Ureter (tissue), 1 donor: ENCODE measurements around the gene PRICKLE2. TPM values are rescaled to one million over a fixed set of nuclear protein-coding genes. Genes with fewer than 3 reads are reported as not detected.

ENCODE experiments used
- DNase-seq: peaks from one replicate; pipeline ENCODE4 v3.0.0-alpha.2; 2020; ENCODE audit warnings: low spot score
- total RNA-seq: library from RNA; stranded (reverse); gene quantifications from one replicate; pipeline ENCODE4 v1.2.4, GENCODE V29; 2023
- donor health status: DM: yes; HTN: yes; CAD: no.

PRICKLE2 gene, protein sequence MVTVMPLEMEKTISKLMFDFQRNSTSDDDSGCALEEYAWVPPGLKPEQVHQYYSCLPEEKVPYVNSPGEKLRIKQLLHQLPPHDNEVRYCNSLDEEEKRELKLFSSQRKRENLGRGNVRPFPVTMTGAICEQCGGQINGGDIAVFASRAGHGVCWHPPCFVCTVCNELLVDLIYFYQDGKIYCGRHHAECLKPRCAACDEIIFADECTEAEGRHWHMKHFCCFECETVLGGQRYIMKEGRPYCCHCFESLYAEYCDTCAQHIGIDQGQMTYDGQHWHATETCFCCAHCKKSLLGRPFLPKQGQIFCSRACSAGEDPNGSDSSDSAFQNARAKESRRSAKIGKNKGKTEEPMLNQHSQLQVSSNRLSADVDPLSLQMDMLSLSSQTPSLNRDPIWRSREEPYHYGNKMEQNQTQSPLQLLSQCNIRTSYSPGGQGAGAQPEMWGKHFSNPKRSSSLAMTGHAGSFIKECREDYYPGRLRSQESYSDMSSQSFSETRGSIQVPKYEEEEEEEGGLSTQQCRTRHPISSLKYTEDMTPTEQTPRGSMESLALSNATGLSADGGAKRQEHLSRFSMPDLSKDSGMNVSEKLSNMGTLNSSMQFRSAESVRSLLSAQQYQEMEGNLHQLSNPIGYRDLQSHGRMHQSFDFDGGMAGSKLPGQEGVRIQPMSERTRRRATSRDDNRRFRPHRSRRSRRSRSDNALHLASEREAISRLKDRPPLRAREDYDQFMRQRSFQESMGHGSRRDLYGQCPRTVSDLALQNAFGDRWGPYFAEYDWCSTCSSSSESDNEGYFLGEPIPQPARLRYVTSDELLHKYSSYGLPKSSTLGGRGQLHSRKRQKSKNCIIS
- 43.7 TPM for total RNA-seq

DNA sequence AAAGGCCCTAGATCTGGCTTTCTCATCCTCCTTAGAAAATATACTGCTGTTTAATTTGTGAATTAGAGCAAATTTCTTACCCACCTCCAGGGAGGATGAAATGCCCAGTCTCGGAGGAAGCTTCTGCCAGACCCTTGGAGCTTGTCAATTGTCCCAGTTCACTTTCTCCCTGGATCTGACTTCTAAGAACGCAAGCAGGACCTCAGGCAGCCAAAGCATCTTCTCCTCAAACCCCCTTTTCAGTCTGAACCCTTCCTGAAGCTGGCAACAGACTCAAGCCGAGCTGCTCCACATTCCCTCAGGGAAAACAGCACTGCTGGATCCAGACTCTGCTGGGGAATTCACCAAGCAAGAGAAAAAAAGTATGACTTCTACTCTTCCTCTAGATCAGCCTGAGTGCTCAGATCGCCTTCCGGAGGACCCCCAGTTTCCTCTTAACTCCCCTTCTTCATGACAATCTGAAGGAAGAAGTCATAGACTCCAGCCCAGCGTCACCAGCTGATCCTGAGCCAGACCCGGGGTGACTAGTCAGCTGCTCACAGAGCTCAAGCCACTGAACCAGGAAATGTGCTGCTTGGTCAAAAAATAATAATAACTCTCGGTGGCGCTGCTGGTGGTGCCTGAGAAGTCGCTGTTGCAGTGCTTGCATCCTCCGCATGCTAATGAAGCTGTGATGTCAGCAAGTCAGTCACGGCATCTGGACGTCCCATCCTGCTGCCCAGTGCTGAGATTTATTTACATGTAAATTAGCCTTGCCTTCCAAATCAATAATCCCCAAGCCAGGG, at the start of gene PRICKLE2:
Gene PRICKLE2 (minus strand): TSS at position 641 of the 785 bp plus-strand sequence. CDS start 26,539 bp downstream, outside the sequence.
- DNase-seq, result peak; percentile 77

DNA sequence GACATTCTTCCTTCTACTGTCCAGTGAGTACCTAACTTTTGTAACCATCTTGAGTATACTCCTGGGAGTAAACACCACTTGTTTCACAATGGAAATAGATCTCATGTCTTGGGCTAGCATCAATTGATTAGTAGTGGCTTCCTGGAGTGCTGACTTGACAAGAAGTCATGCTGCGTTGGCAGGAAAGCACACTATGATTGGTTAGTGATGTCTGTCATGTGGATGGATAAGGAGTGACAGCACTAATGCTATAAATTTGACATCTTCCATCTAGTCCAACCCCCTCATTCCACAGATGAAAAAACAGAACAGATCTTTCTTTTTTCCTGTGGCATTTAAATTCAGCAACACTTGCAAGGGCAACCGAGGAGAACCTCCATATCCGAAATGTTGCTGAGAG, 47.6 kb upstream of the PRICKLE2 start:
- DNase-seq, result no peak

DNA sequence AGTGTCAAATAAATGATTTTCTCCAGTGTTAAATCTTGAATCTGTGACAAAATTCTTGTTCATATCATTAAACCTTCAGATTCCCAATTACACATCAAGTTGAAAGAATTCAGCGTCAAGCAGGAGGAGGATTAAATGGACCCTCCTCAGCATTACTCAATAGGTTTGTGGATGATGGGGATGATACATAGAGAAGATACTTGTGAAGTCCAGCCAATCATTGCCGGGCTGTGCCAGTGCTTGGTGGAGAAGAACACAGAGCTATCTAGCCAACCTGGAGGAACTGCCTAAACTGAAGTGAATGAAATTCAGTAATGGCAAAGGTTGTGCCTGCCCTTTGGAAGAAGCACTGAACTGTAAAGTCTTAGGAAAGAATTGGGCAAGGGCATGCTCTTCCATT, 47.0 kb upstream of the PRICKLE2 start:
- no peak for DNase-seq

DNA sequence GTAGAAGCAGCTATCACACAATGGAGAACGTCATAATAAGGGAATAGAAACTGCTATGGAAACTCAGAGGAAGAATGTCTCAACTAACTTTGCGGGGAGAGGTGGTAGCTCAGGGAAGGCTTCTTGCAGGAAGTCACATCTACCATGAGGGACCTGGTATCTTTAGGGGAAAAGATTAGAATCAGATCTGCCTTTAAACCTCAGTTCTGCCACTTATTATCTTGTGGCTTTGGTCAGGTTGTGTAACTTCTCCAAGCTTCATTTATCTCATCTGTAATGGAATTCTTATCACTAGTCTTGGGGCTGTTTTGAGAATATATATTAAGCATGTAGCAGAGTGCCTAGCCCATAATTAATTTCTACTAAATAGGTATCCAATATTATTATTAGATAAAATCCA, 46.4 kb upstream of the PRICKLE2 start:
- DNase-seq, result no peak

DNA sequence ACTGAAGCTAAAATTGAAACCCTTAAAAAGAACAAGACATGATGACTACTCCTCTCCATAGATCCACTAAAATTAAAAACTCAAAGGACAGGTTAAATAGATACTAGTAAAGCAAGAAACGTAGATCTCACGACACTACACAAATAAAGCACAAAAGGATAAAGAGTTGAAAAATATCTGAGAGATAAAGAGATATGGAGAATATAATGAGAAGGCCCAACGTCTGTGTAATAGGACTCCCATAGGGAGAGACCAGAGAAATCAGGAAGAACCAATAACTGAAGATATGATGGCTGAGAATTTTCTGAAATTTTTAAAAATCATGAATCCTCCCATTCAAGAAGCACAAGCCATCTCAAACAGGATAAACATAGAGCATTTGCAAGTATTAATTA, 45.6 kb upstream of the PRICKLE2 start:
- no peak for DNase-seq

DNA sequence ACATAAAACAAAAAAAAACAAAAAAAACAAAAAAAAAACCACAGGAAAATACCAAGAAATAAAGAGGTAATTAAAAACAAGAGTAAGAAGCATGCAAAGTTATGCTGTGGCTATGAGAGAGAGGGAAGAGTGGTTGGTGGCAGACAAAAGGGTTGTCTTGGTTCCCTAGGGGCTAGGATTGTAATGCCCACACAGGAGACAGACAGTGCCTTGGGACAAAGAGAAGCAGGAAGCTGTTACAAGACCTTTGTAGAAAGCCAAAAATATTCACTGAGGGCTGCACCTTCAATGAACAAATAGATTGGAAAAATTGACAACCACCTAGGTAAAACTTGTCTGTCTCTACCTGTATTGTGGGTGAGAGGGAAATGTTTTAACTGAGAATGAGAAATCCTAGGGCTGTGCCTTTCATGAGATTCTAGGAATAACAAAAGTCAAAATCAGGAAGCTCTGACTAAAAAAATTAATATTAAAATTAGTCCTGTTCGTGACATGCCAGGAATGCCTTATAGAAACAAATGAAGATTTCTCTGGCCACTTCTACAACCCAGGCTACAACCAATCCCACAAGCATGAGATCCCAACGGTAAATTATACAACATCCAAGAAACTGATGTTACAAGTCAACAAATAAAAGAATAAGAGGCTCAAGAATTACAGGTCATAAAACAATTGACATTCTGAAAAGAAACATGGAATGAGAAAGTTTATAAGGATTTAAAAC, 45.0 kb upstream of the PRICKLE2 start:
- DNase-seq, result no peak

DNA sequence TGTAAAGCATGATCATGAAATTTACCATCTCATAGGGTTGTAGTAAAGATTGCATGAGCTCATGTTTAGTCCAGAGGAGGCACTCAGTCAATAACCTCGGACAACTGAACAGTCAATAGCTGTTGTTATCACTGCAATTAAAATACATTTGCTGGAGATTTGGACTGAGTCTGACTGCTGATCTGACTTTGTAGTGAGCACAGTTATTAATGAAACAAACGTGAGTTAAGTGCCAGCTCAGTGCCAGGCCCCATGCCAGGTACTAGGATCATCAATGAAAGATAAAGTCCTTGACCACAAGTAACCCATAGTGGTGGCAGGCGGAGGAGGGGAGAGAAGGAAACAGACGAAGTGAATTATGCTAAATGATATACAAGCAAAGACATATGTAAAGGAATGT, 43.7 kb upstream of the PRICKLE2 start:
- no peak for DNase-seq

DNA sequence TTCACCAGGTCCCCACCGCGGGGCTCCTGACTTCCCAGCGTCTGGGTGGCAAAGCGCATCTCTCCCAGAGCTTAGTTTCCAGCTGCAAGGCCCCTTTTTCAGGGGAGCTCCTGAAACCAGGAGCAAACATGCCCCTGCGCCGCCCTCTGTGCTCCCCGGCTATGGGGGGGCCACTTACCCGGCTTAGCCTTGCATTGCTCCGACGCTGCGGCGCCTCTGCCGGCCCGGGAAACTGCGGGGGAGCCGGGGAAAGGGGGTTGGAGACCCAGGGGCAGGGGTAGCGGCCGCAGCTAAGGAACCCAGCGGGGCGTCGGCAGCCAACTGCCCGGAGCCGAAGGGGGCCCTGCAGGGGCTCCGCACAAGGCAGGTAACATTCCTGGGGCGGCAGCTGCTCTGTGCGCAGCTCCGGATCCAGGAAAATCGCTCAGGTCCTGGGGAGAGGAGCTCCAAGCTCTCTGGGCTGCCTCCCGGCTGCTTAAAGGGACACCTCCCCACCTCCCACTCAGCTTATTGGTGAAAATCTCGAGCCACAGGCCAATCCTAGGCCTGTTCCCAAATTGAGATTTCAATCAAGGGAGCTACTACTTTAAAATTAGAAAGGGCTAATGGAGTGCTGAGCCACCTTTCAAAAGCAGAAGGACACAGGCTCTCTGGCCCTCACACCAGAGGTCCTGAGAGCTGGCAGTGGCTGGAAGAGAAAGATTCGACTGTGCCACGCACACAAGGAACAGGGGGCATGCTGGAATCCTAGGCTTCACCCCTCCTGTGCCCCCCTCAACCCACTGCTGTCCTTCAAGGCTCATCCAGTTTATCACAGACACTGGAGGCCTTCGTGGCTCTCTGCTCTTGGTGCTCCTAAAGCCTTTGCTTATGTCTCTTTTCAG, 42.7 kb upstream of the PRICKLE2 start:
- DNase-seq, result peak; percentile 71

DNA sequence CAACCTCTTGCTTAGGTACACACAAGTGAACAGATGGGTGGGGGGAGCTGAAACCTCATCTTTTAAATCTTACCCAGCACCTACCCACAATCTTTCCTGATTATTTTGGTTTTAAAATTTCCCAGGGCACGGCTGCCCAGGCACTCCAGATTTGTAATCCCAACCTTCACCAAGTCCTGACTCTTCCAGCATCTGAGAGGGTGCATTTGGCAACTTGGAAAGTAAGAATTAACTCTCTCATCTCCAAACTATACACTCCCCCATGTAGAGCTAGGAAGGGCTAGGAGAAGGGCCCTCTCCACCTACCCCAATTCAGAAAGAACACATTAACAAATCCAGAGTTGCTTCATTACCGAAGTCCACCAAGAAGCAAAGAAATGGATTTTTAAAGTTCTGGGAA, 41.7 kb upstream of the PRICKLE2 start:
- DNase-seq, result no peak

DNA sequence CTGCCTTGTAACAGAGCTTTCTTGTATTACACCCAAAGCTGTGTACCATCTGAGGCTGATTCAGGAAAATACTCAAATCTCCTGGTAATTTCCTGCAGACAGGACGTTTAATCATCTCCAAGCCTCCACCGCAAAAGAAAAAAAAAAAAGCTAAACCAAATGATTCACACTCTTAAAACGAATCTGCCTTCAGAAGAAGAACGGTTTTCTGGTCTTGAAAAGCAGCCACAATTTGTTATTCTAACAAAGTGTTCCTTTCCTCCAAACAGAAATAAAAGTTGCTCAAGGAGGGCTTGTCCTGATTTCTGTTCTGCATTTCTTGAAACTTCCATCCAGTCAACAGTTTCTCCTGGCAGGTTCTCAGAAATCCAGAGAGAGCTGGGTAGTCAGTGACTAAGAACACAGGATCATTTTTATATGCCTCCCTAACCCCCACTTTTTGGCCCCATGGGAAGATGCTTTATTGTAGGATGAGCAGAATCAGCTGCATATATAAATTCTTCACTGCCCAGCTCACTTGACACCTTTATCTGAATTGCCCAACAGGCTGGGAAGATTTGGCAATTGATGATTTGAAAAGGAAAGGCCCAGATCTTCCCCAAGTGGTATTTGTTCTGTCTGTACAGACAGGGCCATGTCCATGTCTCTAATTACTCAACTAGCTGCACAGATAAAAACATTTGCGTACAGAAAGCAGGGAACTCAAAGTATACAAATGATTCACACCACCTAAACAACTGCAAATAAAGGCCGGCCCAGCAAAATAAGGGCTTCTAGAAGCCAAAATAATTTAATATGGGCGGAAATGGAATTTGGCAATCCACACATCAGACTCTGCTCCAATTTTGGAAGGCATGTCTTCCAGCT, 41.0 kb upstream of the PRICKLE2 start:
- peak; percentile 57 for DNase-seq

DNA sequence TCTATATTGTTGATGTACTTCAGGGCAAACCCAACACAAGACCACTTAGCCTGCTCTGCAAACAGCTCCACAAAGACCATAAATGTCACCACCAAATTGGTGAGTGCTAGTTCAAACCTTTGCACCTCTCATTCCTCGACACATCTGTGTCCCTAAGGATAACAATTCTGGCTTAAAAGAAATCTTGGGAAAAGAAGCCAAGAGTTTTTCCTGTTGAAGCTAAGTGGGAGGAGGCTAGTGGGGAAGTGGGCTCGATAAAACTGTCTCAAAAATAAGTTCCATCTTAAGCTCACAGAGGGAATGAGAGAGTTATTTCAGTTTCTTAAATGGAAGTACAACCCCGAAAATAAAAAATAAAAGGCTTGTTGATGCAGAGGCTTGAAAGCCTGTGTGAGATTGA, 40.4 kb upstream of the PRICKLE2 start:
- DNase-seq, result no peak

DNA sequence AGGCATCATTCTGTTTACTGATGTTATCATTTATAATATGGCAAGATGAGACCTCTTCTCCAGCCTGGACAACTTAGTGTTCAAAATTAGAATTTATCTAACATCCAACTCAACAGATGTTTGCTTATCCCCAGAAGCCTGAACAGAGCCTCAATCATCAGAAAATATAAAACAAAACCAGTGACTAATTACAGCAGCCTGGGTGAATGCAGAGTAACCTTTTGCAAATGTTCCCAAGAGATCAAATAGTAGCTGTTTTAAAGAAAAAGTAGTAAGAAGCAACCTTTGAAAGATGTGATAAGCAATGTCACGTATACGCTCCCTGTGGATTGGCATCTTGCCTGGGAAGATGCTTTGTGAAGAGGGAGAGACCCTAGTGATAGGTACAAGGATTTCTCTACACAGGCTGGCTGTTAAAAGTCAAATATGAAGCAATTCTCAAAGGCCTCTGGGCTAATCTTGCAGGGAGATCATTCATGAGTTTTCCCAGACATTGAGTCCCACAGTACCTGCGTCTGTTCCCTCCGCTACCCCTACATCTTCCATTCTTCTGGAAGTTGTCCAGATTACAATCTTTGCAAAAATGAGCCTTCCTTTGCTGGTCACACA, 39.3 kb upstream of the PRICKLE2 start:
- DNase-seq, result no peak

DNA sequence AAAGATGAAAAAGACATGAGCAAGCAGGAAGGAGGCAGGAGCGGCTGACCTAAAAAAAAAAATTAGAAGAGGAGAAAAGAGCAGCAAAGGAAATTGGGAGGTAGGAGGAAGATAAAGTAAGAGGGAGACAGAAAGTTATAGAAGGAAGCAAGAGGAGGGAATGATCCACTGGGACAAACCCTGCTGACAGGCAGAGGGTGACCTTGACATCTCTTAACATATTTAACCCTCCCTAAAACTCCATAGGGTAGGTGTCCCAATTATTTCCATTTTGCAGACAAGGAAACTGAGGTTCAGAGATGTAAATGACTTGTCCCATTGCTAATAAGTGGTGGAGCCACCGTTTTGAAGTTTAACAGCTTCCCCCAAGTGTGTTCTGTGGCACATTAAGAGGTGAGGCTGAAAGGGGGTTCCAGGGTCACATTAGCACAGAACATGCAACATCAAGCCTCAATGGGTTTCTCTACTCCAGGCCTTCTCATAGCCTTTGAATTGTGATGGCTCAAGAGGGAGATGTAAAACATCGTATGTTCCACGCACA, 37.4 kb upstream of the PRICKLE2 start:
- no peak for DNase-seq

DNA sequence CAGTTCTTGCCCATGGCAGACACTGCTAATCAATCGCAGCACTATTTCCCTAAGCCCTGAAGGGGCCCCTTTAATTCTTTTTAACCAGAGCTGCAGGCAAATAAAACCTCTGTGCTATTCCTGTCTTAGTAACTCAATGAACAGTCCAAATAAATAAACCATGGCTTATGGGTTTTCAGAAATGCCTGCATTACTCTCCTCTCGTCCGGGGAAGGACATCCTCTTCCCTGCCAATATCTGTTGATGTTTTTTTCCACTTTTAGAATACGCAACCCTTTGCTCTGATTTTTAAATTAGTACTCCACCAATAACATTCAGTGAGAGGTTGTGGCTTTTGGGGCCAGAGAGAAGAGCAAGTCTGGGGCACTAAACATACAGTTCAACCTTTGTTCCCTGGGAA, 35.2 kb upstream of the PRICKLE2 start:
- no peak for DNase-seq

DNA sequence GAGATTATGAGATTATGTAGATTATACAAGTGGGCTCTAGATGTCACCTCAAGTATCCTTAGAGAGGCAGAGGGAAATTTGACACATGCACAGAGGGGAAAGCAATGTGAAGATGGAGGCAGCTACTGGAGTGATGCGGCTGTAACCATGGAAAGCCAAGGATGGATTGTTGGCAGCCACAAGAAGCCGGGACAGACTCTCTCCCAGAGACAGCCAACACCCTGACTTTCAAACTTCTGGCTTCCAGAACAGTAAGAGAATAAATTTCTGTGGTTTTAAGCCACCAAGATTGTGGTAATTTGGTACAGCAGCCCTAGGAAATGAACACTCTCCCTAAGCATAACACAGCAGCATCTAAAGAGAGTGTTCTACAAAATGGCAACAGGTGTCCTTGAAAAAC, 34.4 kb upstream of the PRICKLE2 start:
- no peak for DNase-seq

DNA sequence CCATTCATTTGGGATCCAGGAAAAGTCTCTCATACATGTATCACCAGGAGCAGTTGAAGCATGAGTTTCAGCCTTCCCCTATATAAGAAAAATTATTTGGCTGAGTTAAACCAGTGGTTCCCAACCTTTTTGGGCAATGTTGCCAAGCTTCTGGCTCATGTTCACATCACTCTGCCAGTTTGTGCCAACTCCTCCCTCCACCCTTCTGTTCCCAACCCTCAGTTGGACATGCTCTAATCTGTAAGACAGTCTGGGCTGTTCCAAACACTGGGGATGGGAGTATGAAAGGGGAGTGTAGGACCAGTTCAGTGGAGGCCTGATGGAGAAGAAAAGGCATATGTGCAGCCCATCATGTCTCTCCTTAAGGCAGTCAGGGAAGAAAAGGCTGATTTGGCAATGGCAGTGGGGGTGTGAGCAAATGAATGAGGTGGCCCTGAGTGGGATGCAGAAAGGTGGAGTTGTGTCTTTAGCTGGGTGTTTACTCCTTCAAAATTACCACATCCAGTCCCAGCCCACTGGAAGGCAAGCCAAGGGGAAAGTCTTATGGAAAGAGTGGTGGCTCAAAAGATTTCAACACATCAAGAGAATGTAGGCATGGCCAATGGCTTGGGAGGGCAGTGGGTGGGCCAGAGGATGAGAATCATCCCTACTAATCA, 32.0 kb upstream of the PRICKLE2 start:
- no peak for DNase-seq

DNA sequence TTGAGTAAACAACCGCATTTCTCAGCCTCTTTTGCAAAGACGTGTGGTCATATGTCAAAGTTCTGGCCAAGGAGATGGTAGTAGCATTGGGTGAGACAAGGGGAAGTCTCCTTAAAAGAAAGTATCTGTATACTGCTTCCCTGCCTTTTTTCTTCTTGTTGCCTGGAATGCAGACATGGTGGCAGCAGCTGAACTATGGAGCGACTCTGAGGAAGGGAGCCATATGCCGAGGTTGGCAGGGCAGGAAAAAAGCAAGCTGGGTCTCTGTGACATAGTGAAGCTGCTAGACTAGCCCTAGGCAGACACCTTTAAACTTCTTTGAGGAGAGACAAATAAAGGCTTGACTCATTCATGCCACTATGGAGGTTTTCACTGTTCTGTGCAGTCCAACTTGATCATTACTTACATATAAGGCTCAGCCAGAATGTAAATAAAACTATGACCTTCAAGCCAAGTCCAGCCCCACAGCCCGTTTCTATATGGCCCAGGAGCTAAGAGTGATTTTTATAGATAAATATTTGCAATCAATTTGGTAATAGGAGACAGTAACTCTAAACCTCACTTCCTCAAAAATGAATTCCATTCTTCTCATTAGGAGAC, 30.6 kb upstream of the PRICKLE2 start:
- DNase-seq, result no peak

DNA sequence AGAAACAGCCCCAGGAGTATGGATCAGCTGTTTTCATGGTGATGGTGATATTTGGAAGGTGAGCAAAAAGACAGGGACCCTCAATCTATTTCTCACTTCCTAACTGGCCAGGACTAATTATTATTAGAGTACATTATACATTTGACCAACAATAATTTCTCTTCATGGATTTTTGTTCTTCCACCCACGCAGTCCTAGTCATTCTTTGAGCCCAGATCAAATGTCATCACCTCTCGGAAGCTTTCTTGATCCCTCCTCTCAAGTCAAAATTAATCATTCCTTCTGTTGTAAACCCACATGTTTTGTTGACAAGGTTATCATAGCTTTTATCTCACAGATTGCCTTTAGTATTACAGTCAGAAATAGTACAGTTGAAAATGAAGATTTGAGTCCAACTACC, 29.2 kb upstream of the PRICKLE2 start:
- DNase-seq, result no peak
